HG03064 (cell line): ENCODE data around the gene GXYLT1.
"Not testable (repeated sequence)": the region's sequence is repeated elsewhere in the genome, so short reads cannot be mapped to it uniquely, and the experiment has no call there.

ENCODE experiments used
- ATAC-seq: cut with Tn5 transposase; IDR thresholded peaks from one replicate; pipeline ENCODE4 v1.9.1; 2021; ENCODE audit warnings: low read depth; ENCODE audit not compliant: unreplicated experiment

GXYLT1 gene

GRCh38 chr12:42145552-42146215, 1.0 kb upstream of the GXYLT1 start:
- no peak for ATAC-seq

GRCh38 chr12:42145197-42145549, 499 bp upstream of the GXYLT1 start:
- no peak for ATAC-seq

GRCh38 chr12:42144158-42144407, 591 bp downstream of the GXYLT1 start:
- ATAC-seq, result no peak

GRCh38 chr12:42143452-42144157, 1.1 kb downstream of the GXYLT1 start:
- ATAC-seq, result no peak

- no peak for ATAC-seq
These were observed 2.6 kb downstream of the GXYLT1 start for GRCh38 chr12:42141981-42142606.

- no peak for ATAC-seq
These were observed 3.8 kb downstream of the GXYLT1 start for GRCh38 chr12:42140901-42141300.

- no peak for ATAC-seq
These were observed 9.3 kb downstream of the GXYLT1 start for GRCh38 chr12:42135259-42135814.

- ATAC-seq, result no peak
These were observed 13.8 kb downstream of the GXYLT1 start for GRCh38 chr12:42130672-42131402.

GRCh38 chr12:42129595-42130204, 15.0 kb downstream of the GXYLT1 start:
- no peak for ATAC-seq

GRCh38 chr12:42128888-42129287, 15.8 kb downstream of the GXYLT1 start:
- ATAC-seq, result no peak

GRCh38 chr12:42128327-42128726, 16.3 kb downstream of the GXYLT1 start:
- ATAC-seq, result no peak

GRCh38 chr12:42126963-42127362, 17.7 kb downstream of the GXYLT1 start:
- ATAC-seq, result no peak

GRCh38 chr12:42125388-42125767, 19.3 kb downstream of the GXYLT1 start:
- no peak for ATAC-seq

GRCh38 chr12:42124764-42125387, 19.8 kb downstream of the GXYLT1 start:
- ATAC-seq, result no peak

GRCh38 chr12:42119085-42119633, 25.5 kb downstream of the GXYLT1 start:
- ATAC-seq, result no peak

- no peak for ATAC-seq
These were observed 26.4 kb downstream of the GXYLT1 start for GRCh38 chr12:42118136-42118879.

- ATAC-seq, result no peak
These were observed 35.6 kb downstream of the GXYLT1 start for GRCh38 chr12:42109031-42109430.

GRCh38 chr12:42106791-42107190, 37.9 kb downstream of the GXYLT1 start:
- ATAC-seq, result not testable (repeated sequence)

- ATAC-seq, result no peak
These were observed 39.9 kb downstream of the GXYLT1 start for GRCh38 chr12:42104784-42105183.
